ENCODE data around the gene PRR18.

Gene PRR18

GRCh38 chr6:166274163-166274562, 34.0 kb downstream of the PRR18 start:
- no peak for DNase-seq

DNA sequence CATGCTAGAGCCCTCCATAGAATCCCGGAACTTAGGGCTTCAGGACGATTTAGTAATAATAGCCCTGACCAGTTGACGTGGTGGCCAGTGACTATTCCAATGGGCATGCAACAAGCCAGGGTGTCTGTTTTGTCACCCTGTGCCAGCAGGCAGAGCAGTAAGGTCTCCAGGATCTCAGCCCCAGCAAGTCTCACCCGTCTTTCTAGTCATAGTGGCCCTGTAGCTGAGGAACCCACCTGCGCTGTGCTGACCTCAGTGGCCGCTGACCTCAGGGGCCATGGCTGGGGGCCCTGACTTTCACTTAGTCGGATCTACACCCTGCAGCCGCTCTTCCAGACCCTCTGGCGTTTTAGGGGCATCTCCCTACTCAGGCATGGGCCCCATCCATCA, 36.8 kb downstream of the PRR18 start:
- no peak for DNase-seq

DNA sequence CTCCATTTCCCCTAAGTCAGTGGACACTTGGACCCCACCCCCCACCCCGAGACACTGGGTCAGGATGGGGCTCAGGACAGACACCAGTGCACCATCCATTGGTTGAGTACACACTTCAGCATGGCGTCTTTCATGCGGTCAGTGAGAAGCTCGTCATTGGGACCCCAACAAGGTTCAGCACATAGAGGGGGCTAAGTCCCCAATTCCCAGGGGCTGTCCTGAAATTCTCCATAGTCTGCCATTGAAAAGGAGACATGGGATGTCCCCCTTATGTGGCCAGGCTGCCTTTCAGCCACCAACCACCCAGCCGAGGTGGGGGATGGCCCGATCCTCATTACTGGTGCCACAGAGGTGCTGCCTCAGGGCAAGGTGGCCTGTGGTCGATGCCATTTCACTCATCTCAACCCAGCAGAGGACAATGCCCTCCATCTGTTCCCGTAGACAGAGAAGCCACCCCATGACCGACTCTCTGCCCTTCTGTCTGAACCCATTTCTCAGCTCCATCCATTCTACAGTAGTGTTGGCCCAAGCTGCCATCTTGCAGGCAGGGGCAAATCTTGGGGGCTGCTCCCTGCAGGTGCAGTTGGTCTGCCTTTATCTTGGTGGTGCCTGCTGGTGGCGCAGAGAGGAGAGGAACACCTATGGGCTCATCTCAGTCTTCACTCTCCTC, 37.4 kb downstream of the PRR18 start:
- no peak for DNase-seq

- DNase-seq, result no peak
Observed at GRCh38 chr6:166269301-166270039, 38.7 kb downstream of the PRR18 start.

- DNase-seq, result no peak
Observed at GRCh38 chr6:166268431-166268830, 39.8 kb downstream of the PRR18 start.

GRCh38 chr6:166267526-166267925, 40.7 kb downstream of the PRR18 start:
- no peak for DNase-seq

DNA sequence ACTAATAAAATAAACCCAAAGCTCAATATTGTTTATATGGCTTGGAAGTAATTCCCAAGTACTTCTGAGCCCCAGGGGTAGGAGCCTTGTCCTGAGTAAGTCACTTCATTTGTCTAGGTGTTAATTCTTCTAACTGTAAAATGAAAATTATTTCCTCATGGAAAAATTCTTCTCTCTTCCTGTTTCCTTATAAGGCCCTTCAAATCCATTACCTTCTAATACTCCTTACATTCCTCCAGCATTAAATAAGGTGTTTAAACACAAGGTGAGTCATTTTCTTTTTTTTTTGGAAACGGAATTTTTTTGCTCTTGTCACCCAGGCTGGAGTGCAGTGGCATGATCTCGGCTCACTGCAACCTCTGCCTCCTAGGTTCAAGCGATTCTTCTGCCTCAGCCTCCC, 41.9 kb downstream of the PRR18 start:
- no peak for DNase-seq

DNA sequence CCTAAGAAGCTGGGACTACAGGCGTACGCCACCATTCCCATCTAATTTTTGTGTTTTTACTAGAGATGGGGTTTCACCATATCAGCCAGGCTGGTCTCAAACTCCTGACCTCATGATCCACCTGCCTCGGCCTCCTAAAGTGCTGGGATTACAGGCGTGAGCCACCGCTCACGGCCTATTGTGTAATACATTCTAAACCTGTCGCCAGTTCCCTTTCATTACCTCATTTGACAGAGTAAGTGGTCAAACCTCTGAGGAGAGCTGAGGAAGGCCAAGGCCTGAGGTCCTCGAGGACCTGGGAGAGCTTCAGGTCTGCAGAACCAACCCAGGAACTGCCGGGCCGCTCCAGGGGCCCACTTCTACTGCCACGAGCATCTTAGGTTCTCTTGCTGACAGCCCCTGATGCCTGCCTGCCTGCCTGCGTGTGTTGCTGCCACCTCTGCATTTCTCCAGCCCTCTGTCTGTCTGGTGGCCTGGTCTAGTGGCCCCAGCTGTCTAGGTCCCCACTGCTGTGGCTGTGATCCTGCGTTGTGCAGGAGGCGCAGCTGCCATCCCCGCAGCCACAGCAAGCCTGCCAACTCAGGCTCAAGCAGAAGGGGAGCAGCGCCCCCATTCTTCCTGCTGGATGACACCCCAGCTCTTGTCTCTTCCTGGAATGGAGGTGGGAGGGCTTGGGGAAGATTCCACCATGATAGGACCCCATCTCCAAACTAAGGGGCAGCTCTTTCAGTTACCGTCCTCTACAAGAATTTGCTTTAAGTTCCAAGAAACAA, 45.3 kb downstream of the PRR18 start:
- no peak for DNase-seq

DNA sequence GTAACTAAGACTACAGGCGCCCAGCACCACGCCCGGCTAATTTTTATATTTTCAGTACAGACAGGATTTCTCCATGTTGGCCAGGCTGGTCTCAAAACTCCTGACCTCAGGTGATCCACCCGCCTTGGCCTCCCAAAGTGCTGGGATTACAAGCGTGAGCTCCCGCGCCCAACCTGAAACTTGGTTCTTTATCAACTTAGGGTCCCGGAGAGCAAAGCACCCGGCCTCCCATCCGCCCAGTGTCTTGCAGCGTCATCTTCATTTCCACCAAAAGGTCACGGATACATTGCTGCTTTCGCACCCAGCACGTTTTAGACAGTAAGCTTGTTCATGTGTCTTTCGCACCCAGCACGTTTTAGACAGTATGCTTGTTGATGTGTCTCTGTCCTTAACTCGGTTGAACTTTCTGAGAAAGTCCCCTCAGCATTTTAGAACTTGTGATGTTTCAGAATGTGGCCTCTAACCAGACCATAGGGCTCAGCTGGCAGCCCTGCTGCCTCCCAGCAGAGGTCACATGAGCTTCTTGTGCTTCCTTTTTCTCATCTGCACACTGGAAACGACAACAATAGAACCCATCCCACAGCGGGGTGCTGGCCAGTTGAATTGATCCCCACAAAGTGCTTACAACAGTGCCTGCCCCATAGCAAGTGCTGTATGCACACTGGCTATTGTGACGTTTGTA, 48.8 kb downstream of the PRR18 start:
- DNase-seq, result peak in 1 of 2 donors; percentile 25

DNA sequence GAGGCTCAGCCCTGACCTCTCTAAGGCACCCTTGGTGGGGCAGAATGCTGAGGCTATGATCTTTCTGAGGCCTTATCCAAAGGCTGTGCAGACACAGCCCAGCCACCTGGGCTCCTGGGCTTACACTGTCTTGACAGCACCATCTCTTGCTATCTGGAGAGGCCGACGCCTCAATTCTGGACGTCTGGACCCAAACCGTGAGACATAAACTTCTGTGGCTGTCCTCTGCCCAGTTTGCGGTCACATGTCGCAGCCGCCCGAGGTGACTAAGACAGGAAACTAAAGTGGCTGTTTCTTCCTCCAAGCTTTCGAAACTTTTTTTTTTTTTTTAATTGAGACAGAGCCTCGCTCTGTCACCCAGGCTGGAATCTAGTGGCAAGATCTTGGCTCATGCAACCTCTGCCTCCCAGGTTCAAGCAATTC, 49.3 kb downstream of the PRR18 start:
- DNase-seq, result peak; percentile 21 to 71

- no peak for DNase-seq
Observed at GRCh38 chr6:166257911-166258318, 50.3 kb downstream of the PRR18 start.

All from CD4-positive, alpha-beta T cell treated with Interleukin-1 beta for 1 hour (primary cell).